Measurements from ENCODE around the gene BEGAIN.

BEGAIN gene

DNA sequence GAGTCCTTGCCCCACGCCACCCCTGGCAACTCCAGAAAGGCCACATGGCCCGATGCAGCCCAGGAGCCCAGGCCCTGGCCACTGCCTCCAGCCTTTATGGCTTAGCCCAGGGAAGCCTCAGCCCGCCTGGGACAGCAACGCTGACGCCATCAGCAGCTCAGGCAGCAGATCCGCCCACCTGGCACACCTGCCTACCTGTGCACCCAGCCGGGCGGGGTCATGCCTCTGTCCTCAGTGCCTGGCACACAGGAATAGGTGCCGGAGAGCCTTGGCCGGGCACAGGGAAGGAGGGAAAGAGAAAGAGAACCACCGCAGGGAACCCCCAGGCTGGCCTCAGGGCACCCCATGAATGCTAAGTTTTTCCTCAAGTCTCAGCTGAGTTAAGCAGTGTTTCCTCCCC, 21.1 kb downstream of the BEGAIN start:
- TF ChIP-seq, protein P1, sequence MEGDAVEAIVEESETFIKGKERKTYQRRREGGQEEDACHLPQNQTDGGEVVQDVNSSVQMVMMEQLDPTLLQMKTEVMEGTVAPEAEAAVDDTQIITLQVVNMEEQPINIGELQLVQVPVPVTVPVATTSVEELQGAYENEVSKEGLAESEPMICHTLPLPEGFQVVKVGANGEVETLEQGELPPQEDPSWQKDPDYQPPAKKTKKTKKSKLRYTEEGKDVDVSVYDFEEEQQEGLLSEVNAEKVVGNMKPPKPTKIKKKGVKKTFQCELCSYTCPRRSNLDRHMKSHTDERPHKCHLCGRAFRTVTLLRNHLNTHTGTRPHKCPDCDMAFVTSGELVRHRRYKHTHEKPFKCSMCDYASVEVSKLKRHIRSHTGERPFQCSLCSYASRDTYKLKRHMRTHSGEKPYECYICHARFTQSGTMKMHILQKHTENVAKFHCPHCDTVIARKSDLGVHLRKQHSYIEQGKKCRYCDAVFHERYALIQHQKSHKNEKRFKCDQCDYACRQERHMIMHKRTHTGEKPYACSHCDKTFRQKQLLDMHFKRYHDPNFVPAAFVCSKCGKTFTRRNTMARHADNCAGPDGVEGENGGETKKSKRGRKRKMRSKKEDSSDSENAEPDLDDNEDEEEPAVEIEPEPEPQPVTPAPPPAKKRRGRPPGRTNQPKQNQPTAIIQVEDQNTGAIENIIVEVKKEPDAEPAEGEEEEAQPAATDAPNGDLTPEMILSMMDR (IDR thresholded peaks at IDR 0.05; ENCODE audit: low read depth, low read length), result no peak
- no peak for DNase-seq (ENCODE audit: extremely low read depth, low read depth)

DNA sequence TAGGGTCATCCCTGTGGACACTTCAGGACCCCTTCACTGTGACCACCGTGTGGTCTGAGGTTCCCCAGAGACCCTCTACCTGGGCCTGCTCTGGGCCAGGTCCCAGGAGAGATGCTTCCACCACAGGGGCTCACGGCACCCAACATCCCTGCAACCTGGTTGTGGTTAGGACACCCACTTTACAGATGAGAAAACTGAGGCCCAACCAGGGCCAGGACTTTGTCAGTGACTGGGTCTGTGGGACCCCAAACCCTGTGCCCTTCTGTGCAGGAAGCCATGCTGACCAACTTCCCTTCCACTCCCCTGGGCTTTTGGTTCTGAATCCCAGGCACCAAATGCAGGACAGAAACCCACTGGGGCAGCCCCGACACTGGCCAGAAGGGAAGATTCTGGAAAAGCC, 21.6 kb downstream of the BEGAIN start:
- TF ChIP-seq, protein P1 (IDR thresholded peaks at IDR 0.05; ENCODE audit: low read depth, low read length), result no peak
- no peak for DNase-seq (ENCODE audit: extremely low read depth, low read depth)

DNA sequence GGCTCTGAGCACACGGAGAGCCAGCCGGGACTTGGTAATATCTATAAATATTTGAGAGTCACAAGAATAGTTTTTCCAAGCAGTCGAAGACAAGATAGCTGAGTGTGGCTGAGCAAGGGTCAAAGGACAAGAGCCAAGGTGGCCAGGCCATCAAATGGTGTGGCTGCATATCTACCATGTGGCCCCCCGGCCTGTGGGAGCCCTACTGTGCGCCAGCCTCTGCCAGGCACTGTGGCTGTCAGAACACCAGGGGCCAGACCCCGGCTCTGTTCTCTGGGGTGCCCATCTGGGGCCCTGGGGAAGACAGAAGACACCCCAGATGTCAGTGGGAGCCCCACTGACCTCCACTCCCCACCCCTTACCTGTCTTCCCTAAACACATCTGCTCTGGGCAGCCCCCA, 22.7 kb downstream of the BEGAIN start:
- TF ChIP-seq, protein P1 (IDR thresholded peaks at IDR 0.05; ENCODE audit: low read depth, low read length), result no peak
- DNase-seq (ENCODE audit: extremely low read depth, low read depth), result no peak

DNA sequence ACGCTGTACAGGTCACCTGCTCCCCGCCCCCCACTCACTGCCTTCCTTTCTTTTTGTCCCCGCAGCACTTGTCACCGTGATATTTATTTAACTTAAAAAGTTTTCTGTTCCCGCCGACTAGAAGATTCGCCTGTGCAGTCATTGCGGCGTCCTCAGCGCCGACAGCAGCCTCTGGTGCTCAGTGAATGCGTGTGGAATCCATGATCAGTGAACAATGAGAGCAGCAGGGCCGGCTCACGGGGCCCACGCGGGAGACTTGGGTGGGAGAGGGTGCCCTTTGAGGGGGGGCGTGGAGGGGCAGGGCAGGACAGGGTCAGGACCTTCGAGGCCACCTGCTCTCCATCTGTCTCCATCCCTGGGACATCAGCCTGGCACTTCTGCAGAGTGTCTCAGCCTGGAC, 24.5 kb downstream of the BEGAIN start:
- no peak for DNase-seq (ENCODE audit: extremely low read depth, low read depth)
- TF ChIP-seq, protein P1 (IDR thresholded peaks at IDR 0.05; ENCODE audit: low read depth, low read length), result no peak

DNA sequence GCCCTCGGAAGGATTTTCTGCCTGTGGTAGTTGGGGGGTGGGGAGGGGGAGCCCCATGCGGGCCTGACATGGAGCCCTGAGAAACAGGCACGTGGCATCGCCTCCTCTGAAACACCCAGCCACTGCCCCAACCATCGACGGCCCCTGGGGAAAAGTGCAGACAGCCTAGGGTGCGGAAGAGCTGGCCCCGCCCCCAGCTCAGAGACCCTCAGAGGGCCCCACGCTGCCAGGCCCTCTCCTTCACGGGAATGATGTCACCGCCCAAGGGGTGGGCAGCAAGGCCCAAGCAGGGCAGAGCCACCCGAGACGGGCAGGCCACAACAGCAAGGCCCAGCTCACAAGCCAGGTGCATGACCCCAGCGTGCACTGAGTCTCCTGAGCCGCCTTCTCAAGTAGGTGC, 26.2 kb downstream of the BEGAIN start:
- DNase-seq (ENCODE audit: extremely low read depth, low read depth), result no peak
- TF ChIP-seq, protein P1 (IDR thresholded peaks at IDR 0.05; ENCODE audit: low read depth, low read length), result no peak

DNA sequence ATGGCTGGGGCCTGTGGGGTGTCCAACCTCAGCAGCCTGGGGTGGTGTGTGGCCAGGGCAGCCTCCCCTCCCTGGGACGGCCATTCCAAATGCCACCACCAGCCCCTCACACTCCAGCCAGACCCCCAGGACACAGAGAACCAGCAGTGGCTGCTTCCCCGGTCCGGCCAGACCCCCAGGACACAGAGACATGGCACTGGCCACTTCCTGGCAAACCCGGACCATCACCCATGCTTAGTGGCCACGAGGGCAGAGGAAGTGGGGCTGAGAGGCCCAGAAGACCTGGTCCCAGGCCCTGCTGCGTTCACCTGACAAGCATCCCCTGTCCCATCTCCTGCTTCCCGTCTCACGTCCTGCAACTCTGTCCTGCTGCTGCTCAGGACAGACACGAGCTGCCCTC, 26.7 kb downstream of the BEGAIN start:
- TF ChIP-seq, protein P1 (IDR thresholded peaks at IDR 0.05; ENCODE audit: low read depth, low read length), result no peak
- DNase-seq (ENCODE audit: extremely low read depth, low read depth), result no peak

DNA sequence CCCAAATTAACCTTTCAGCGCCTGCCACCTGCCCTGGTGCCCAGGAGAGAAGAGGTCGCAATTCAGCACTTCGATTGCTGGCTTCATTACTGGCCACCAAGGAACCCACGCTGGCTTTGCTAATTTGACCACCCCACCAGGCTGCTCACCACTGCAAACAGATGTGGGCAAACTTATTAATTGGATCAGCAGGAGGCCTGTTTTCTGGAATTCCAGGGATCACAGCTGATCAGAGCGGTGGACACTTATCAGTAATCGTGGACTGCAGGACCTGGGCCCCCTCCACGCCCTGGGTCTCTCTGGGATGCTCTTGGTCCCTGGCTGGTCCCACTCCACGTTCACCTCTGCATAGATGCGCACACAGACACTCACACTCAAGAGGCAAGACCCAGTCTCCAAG, 27.8 kb downstream of the BEGAIN start:
- TF ChIP-seq, protein P1 (IDR thresholded peaks at IDR 0.05; ENCODE audit: low read depth, low read length), result no peak
- DNase-seq (ENCODE audit: extremely low read depth, low read depth), result no peak
